ENCODE results near the gene CFL2.

The CFL2 gene

DNA sequence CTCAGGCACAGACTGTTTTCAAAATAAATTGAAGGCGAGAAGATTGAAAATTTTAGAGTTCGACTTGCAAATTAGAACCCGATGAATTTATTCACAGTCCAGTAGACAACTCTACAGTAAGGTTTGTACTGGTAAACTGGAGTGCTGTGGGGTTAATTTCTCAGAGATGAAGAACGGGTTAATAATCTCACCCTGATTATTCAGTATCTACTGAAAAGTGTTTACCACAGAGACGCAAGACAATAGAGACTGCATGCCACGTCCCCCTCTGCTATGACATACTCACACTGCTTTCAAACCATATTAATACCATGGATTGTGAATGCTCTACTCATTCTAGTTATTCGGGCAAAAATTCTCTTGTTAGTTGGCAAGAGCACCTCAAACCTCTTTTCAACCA, 36.1 kb downstream of the CFL2 start:
- Histone ChIP-seq H3K27me3 (ENCODE audit: control insufficient read depth, insufficient read depth, low read length, poor library complexity, severe bottlenecking) (no peaks in the 10 kb centered on the region), H3K27ac (ENCODE audit: insufficient read depth, low read depth, low read length, poor library complexity, severe bottlenecking) (no peak overlapping the region), H3K4me1 (ENCODE audit: control insufficient read depth, insufficient read depth, low read length) (no peaks in the 10 kb centered on the region), H3K4me3 (ENCODE audit: insufficient read depth, low read depth, low read length) (no peak overlapping the region), H3K9me3 (ENCODE audit: control insufficient read depth, low read length) (no peaks in the 10 kb centered on the region), H3K36me3 (ENCODE audit: control insufficient read depth, insufficient read depth, low read length) (no peaks in the 10 kb centered on the region)
- WGBS, 2 experiments: 87 to 91% methylated on average over 7 of the region's 7 CpGs

DNA sequence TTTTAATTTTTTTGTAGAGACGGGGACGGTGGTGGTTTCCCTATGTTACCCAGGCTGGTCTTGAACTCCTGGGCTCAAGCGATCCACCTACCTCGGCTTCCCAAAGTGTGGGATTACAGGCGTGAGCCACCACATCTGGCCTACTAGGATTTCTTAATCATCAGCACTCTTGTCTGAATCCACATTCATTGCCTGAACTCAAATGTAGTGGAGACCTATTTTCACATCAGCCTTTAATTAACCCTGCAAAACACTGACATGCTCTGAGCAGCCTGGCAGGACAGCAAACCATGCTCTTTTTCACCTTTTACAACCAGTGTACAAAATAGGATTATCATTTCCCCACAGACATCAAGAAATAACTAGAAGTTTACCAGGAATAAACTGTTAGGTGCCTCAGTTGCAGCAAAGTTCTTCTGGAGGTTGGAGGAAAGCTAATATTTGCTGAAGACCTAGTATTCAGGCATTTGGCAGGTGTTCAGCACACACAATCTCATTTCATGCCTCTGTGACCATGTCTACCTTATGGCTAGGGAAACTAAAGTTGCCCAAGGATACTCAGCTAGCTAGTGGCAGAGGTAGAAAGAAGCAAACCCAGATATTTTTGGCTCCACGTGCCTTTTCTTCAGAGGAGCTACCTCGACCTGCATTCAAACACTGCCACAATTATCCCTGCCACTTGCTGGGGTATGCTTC, 37.7 kb downstream of the CFL2 start:
- Histone ChIP-seq H3K27ac (ENCODE audit: insufficient read depth, low read depth, low read length, poor library complexity, severe bottlenecking) (no peak overlapping the region), H3K4me1 (ENCODE audit: control insufficient read depth, insufficient read depth, low read length) (no peaks in the 10 kb centered on the region), H3K9me3 (ENCODE audit: control insufficient read depth, low read length) (no peaks in the 10 kb centered on the region), H3K27me3 (ENCODE audit: control insufficient read depth, insufficient read depth, low read length, poor library complexity, severe bottlenecking) (no peaks in the 10 kb centered on the region), H3K4me3 (ENCODE audit: insufficient read depth, low read depth, low read length) (no peak overlapping the region), H3K36me3 (ENCODE audit: control insufficient read depth, insufficient read depth, low read length) (no peaks in the 10 kb centered on the region)
- WGBS, 2 experiments: 84 to 93% methylated on average over 7 of the region's 7 CpGs

GRCh38 chr14:34673702-34674101, 40.7 kb downstream of the CFL2 start:
- H3K4me1 ChIP-seq (ENCODE audit: control insufficient read depth, insufficient read depth, low read length): no peaks in the 10 kb centered on the region
- WGBS, 2 experiments: 83 to 100% methylated on average over 1 of the region's 1 CpG
- no peaks in the 10 kb centered on the region for H3K27me3 ChIP-seq (ENCODE audit: control insufficient read depth, insufficient read depth, low read length, poor library complexity, severe bottlenecking)
- no peak overlapping the region for H3K27ac ChIP-seq (ENCODE audit: insufficient read depth, low read depth, low read length, poor library complexity, severe bottlenecking)
- no peak overlapping the region for H3K4me3 ChIP-seq (ENCODE audit: insufficient read depth, low read depth, low read length)
- no peaks in the 10 kb centered on the region for H3K9me3 ChIP-seq (ENCODE audit: control insufficient read depth, low read length)
- no peaks in the 10 kb centered on the region for H3K36me3 ChIP-seq (ENCODE audit: control insufficient read depth, insufficient read depth, low read length)

DNA sequence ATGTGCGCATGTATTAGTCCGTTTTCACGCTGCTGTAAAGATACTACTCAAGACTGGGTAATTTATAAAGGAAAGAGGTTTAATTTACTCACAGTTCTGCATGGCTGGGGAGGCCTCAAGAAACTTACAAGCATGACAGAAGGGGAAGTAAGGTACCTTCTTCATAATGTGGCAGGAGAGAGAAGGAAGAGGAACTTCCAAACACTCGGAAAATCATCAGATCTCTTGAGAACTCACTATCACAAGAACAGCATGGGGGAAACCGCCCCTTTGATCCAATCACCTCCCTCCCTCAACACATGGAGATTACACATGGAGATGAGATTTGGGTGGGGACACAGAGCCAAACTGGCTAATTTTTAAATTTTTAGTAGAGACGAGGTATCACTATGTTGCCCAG, 42.7 kb downstream of the CFL2 start:
- H3K4me1 ChIP-seq (ENCODE audit: control insufficient read depth, insufficient read depth, low read length): no peaks in the 10 kb centered on the region
- no peak overlapping the region for H3K4me3 ChIP-seq (ENCODE audit: insufficient read depth, low read depth, low read length)
- 71 to 80% methylated on average over 6 of the region's 6 CpGs for WGBS, 2 experiments
- H3K36me3 ChIP-seq (ENCODE audit: control insufficient read depth, insufficient read depth, low read length): no peaks in the 10 kb centered on the region
- H3K9me3 ChIP-seq (ENCODE audit: control insufficient read depth, low read length): no peaks in the 10 kb centered on the region
- no peaks in the 10 kb centered on the region for H3K27me3 ChIP-seq (ENCODE audit: control insufficient read depth, insufficient read depth, low read length, poor library complexity, severe bottlenecking)
- no peak overlapping the region for H3K27ac ChIP-seq (ENCODE audit: insufficient read depth, low read depth, low read length, poor library complexity, severe bottlenecking)

GRCh38 chr14:34668111-34668510, 46.3 kb downstream of the CFL2 start:
- H3K36me3 ChIP-seq (ENCODE audit: control insufficient read depth, insufficient read depth, low read length): no peaks in the 10 kb centered on the region
- no peak overlapping the region for H3K27ac ChIP-seq (ENCODE audit: insufficient read depth, low read depth, low read length, poor library complexity, severe bottlenecking)
- no peak overlapping the region for H3K4me3 ChIP-seq (ENCODE audit: insufficient read depth, low read depth, low read length)
- H3K27me3 ChIP-seq (ENCODE audit: control insufficient read depth, insufficient read depth, low read length, poor library complexity, severe bottlenecking): no peaks in the 10 kb centered on the region
- no peaks in the 10 kb centered on the region for H3K4me1 ChIP-seq (ENCODE audit: control insufficient read depth, insufficient read depth, low read length)
- no peaks in the 10 kb centered on the region for H3K9me3 ChIP-seq (ENCODE audit: control insufficient read depth, low read length)
- WGBS, 2 experiments: 73 to 81% methylated on average over 2 of the region's 2 CpGs

- H3K4me1 ChIP-seq (ENCODE audit: control insufficient read depth, insufficient read depth, low read length): no peaks in the 10 kb centered on the region
- H3K4me3 ChIP-seq (ENCODE audit: insufficient read depth, low read depth, low read length): no peak overlapping the region
- no peaks in the 10 kb centered on the region for H3K9me3 ChIP-seq (ENCODE audit: control insufficient read depth, low read length)
- H3K27me3 ChIP-seq (ENCODE audit: control insufficient read depth, insufficient read depth, low read length, poor library complexity, severe bottlenecking): no peaks in the 10 kb centered on the region
- 89 to 90% methylated on average over 7 of the region's 7 CpGs for WGBS, 2 experiments
- no peaks in the 10 kb centered on the region for H3K36me3 ChIP-seq (ENCODE audit: control insufficient read depth, insufficient read depth, low read length)
- no peak overlapping the region for H3K27ac ChIP-seq (ENCODE audit: insufficient read depth, low read depth, low read length, poor library complexity, severe bottlenecking)
Measured at GRCh38 chr14:34667007-34667406, 47.4 kb downstream of the CFL2 start.

DNA sequence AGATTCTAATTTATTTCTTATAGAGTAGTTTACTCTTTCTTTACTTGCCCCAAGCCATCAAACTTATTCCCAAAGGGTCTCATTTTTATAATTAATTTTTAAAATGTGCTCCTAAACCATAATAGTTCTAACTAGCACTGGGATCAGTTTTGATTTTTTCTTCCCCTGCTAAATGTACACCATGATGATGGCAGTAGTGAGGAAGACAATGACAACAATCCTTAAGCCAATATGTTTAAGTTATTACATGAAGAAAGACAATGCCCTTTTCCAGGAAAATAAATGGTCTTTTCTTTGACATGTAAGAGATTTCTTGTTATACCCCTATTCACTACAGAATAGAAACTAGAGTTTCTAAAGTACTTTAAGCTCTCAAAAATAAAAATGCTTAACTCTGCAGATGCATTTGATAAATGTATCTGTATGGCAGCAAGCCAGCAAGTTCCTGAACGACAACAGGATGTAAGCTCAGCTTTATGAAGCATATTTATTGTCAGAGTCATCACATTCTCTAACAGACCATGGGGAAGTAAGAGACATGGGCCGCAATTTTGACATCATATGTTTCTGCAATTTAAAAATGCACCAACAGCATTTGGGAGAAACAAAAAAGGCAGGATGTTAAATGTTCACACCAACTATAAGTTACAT, 48.5 kb downstream of the CFL2 start:
- no peaks in the 10 kb centered on the region for H3K36me3 ChIP-seq (ENCODE audit: control insufficient read depth, insufficient read depth, low read length)
- no peaks in the 10 kb centered on the region for H3K4me1 ChIP-seq (ENCODE audit: control insufficient read depth, insufficient read depth, low read length)
- WGBS, 2 experiments: 83 to 88% methylated on average over 2 of the region's 2 CpGs
- H3K27me3 ChIP-seq (ENCODE audit: control insufficient read depth, insufficient read depth, low read length, poor library complexity, severe bottlenecking): no peaks in the 10 kb centered on the region
- H3K27ac ChIP-seq (ENCODE audit: insufficient read depth, low read depth, low read length, poor library complexity, severe bottlenecking): no peak overlapping the region
- no peaks in the 10 kb centered on the region for H3K9me3 ChIP-seq (ENCODE audit: control insufficient read depth, low read length)
- no peak overlapping the region for H3K4me3 ChIP-seq (ENCODE audit: insufficient read depth, low read depth, low read length)

DNA sequence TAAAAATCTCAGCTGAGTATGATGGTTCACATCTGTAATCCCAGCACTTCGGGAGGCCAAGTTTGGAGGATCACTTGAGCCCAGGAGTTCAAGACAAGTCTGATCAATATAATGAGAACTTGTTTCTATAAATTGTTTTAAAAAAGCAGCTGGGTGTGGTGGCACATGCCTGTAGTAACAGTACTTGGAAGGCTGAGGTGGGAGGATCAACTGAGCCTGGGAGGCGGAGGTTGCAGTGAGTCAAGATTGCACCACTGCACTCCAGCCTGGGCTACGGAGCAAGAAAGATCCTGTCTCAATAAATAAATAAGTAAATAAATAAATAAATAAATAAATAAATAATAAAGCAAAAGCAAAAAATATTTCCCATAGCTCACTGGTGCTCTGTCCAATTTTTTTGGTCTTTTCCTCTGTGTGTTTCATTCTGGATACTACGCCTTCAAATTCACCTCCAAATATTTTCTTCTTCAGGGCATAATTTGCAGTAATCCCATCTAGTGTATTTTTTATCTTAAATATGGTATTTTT, 51.8 kb downstream of the CFL2 start:
- Histone ChIP-seq H3K36me3 (ENCODE audit: control insufficient read depth, insufficient read depth, low read length) (no peaks in the 10 kb centered on the region), H3K4me3 (ENCODE audit: insufficient read depth, low read depth, low read length) (no peak overlapping the region), H3K27me3 (ENCODE audit: control insufficient read depth, insufficient read depth, low read length, poor library complexity, severe bottlenecking) (no peaks in the 10 kb centered on the region), H3K27ac (ENCODE audit: insufficient read depth, low read depth, low read length, poor library complexity, severe bottlenecking) (no peak overlapping the region), H3K4me1 (ENCODE audit: control insufficient read depth, insufficient read depth, low read length) (no peaks in the 10 kb centered on the region), H3K9me3 (ENCODE audit: control insufficient read depth, low read length) (no peaks in the 10 kb centered on the region)
- WGBS, 2 experiments: 90 to 92% methylated on average over 3 of the region's 4 CpGs

GRCh38 chr14:34660796-34661195, 53.6 kb downstream of the CFL2 start:
- H3K9me3 ChIP-seq (ENCODE audit: control insufficient read depth, low read length): no peaks in the 10 kb centered on the region
- no peaks in the 10 kb centered on the region for H3K36me3 ChIP-seq (ENCODE audit: control insufficient read depth, insufficient read depth, low read length)
- no peaks in the 10 kb centered on the region for H3K27me3 ChIP-seq (ENCODE audit: control insufficient read depth, insufficient read depth, low read length, poor library complexity, severe bottlenecking)
- no peak overlapping the region for H3K4me3 ChIP-seq (ENCODE audit: insufficient read depth, low read depth, low read length)
- no peak overlapping the region for H3K27ac ChIP-seq (ENCODE audit: insufficient read depth, low read depth, low read length, poor library complexity, severe bottlenecking)
- H3K4me1 ChIP-seq (ENCODE audit: control insufficient read depth, insufficient read depth, low read length): no peaks in the 10 kb centered on the region
